NCI-H2196 (cell line): ENCODE data around the gene AMDHD1.

Source experiments
- DNase-seq: peaks from one replicate; lab custom pipeline; 2025; ENCODE audit not compliant: unreplicated experiment; lab: John Stamatoyannopoulos, UW

The AMDHD1 gene

DNA sequence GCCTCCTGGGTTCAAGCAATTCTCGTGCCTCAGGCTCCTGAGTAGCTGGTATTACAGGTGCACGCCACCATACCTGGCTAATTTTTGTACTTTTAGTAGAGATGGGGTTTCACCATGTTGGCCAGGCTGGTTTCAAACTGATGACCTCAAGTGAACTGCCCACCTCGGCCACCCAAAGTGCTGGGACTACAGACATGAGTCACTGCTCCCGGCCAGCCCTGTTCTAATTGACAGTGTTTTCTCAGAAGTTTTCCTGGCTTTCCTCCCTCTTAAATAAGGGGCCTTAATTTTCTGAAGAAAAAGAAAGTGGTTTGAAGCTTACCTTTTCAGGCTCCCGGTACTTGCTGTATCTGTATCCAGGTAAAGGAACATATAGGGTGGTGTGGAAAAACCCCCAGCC lies 51.3 kb downstream of the AMDHD1 start:
- DNase-seq, result no peak

- no peak for DNase-seq
These were observed 52.3 kb downstream of the AMDHD1 start for GRCh38 chr12:95995238-95996031.

DNA sequence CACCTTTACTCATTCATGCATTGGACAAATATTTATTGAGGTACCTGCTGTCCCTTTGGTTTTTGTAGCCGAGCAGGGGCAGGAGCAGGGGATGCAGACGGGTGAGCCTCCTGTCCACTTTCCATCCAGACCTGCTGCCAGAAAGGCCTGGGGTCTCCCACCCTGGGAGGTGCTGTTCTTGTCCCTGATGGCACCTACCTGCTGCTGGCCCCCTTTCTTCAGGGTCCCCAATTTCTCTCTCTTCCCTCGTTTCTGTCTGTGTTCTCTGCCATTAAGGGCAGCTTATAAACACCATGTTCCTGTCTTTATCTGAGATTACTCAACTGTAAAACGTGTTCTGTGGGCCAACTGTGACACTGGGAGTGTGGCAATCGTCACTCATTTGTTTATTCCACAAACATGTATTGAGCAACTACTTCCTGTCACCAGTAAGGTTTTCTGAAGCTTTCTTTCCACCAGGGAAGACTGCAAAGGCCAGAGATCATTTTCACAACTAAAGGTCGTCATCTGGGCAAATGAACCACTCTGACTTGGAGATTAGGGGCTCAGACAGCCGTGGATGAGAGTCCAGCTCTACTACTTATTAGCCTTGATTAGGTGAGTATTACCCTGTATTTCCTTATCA lies 53.0 kb downstream of the AMDHD1 start, which contains the start of gene HAL:
Gene HAL, minus strand, starts transcription at position 311 of the 625 bp plus-strand sequence. CDS start 434 bp downstream, outside the sequence.
- no peak for DNase-seq

DNA sequence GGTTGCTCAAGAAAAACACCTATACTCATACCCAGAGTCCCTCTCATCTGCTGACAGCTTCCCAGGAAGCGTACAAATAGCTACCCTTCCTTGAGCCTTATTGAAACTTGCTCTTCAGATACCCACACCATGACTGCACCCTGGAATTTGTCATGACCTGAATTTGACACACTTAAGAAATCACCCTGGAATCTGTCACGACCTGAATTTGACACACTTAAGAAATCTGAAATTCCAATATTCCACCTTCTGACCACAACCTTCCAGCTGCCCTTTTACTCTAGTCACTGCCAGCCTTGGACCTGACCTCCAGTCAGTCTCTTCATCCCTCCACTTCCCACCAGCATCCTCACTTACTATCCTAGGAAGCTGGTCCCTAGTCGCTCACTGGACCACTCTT lies 54.1 kb downstream of the AMDHD1 start:
- no peak for DNase-seq

DNA sequence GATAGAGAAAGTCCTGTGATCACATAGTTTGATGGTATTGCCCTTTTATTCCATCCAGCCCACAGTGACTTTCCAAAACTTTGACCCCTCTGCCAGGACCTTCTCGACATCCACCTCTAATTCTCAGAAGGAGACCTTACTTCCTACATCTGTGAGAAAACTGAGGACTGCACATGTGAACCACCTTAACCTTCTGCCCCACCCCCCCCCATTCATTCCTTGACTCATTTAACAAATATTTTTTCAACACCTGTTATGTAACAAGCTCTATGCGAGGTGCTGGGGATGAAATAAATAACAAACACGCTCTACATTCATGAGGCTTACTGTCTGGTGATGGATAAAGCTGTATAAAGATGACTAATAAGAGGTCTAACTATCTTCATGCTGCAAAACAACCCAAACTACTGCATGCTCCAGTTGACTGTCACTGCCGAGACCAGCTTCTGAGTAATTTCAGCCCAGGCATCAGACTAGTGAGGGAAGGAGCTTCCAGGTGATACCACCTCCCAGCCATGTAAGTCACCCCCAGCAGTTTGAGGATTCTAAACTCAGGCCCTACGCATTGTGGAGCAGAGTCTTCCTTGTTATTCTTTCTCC lies 54.9 kb downstream of the AMDHD1 start:
- DNase-seq, result no peak

DNA sequence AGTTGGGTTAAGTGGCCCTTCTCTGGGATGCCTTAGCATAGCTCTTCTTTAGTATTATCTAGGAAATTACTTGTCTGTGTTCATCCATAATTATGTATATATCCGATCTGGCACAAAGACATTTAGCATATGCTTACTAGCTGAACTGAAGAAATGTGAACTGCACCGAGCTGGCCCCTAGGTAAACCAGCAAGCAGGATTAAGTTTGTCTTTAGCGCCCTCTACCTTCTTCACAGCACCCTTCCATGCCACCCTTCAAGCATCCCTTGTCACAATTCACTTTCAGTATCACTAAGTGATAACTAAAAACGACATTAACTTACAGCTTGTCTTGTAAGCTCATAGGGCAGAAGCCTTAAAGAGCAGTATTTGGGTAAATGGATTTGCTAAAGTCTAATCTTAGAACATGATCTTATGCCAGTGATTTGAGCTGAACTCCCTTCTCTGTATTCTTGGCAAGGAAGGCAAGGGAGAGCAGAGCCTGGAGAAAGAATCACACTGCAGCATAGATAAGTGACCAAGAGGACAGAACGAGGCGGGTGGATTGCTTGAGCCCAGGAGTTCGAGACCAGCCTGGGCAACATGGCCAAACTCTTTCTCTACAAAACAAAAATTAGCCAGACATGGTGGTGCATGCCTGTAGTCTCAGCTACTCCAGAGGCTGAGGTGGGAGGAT lies 55.6 kb downstream of the AMDHD1 start:
- peak; percentile 62 for DNase-seq

- no peak for DNase-seq
These were observed 56.4 kb downstream of the AMDHD1 start for GRCh38 chr12:95999484-95999883.

- no peak for DNase-seq
These were observed 57.7 kb downstream of the AMDHD1 start for GRCh38 chr12:96000858-96001257.

- no peak for DNase-seq
These were observed 63.6 kb downstream of the AMDHD1 start for GRCh38 chr12:96006727-96007126.

DNA sequence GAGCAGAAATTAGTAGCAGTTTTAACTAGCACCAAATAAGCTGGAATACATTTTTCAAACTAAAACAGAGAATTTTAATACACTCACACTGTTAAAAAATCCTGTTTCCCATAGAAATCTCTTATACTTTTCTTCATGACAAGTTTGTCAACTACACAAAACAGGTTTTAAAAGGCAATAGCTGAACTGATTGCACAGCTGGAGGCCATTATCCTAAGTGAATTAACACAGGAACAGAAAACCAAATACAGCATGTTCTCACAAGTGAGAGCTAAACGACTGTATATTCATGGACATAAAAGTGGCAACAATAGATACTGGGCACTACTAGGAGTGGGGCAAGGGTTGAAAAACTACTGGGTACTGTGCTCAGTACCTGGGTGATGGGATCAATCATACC lies 64.6 kb downstream of the AMDHD1 start:
- DNase-seq, result no peak

DNA sequence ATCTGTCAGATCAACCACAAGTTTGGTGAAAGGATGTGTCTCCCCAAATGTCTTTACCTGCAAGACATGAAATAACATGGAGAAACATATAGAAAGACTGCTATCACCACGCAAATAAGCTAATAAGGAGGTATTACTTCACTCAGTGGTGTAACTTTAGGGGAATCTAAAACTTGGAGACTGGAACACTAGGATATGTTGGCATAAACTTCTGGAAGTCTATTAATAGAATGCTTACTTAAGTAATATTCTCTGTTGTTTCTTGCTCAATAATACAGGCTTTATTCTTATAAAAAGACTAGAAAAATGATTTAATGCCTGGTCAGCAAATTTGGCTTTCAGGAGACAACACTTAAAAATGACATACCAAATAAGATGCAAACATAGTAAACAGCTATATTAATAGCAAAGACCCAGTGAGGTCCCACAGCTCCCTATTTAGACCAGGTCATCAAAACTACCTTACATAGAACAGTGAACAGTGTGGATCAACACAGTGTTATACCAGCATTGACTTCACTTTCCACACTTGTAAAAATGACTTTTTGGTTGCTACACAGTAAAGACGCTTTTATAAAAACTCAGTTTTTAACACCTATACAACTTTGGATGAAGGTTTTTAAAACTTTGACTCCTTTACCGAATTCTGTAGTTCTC lies 71.9 kb downstream of the AMDHD1 start:
- no peak for DNase-seq

DNA sequence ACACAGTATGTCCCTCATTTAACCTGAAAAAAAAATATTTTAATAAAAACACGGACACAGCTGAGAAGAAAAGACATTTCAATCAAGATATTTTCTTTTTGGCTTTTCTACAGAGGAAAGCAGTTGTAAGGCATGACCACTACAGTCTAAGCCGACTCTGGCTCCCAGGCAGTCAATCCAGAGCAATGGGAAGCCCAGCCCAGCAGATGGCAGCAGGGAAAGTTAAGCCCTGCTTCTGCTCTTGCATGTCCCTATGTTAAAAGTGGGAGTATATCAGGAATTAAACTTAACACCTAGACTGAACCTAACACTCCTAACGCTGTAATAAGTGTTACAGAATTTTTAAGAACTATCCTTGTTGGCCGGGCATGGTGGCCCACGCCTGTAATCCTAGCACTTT lies 72.5 kb downstream of the AMDHD1 start:
- peak; percentile 7 for DNase-seq
